GM19239 (cell line): ENCODE measurements around the gene ASPA.

ENCODE experiments used
- DNase-seq: peaks from one replicate; pipeline ENCODE4 v3.0.0; 2011; ENCODE audit warnings: low spot score; ENCODE audit not compliant: insufficient read length
- FAIRE-seq: peaks from 2 replicates; lab custom pipeline; 2011; peaks lifted over from hg19 to GRCh38; lab: Jason Lieb, UNC

ASPA gene

GRCh38 chr17:3532106-3532858 lies 56.5 kb downstream of the ASPA start:
- no peak for FAIRE-seq

GRCh38 chr17:3532859-3533142 lies 57.0 kb downstream of the ASPA start:
- DNase-seq (no peak), FAIRE-seq (no peak)

More at GRCh38 chr17:3532106-3532858, 56.5 kb downstream of the ASPA start:
- DNase-seq = no peak

- no peak for DNase-seq
- FAIRE-seq = no peak
Measured at GRCh38 chr17:3533752-3534151, 58.0 kb downstream of the ASPA start.

- FAIRE-seq (no peak), DNase-seq (no peak)
Measured at GRCh38 chr17:3534881-3535252, 59.1 kb downstream of the ASPA start.

- peak; percentile 11 for FAIRE-seq
- peak; percentile 79 for DNase-seq
Measured at GRCh38 chr17:3535253-3535995, 59.6 kb downstream of the ASPA start.

- FAIRE-seq = no peak
- no peak for DNase-seq
Measured at GRCh38 chr17:3536716-3537115, 60.9 kb downstream of the ASPA start.

- FAIRE-seq (no peak), DNase-seq (no peak)
Measured at GRCh38 chr17:3539881-3540540, 64.2 kb downstream of the ASPA start.

GRCh38 chr17:3542410-3543088 lies 66.8 kb downstream of the ASPA start:
- FAIRE-seq (no peak), DNase-seq (no peak)

- FAIRE-seq (no peak), DNase-seq (no peak)
Measured at GRCh38 chr17:3543453-3543852, 67.7 kb downstream of the ASPA start.

GRCh38 chr17:3544365-3544764 lies 68.6 kb downstream of the ASPA start:
- no peak for DNase-seq
- FAIRE-seq = no peak

- no peak for FAIRE-seq
Measured at GRCh38 chr17:3545151-3545550, 69.4 kb downstream of the ASPA start.

GRCh38 chr17:3546521-3546920 lies 70.7 kb downstream of the ASPA start:
- no peak for DNase-seq
- no peak for FAIRE-seq

More at GRCh38 chr17:3545151-3545550, 69.4 kb downstream of the ASPA start:
- no peak for DNase-seq

- FAIRE-seq (no peak), DNase-seq (no peak)
Measured at GRCh38 chr17:3546997-3547396, 71.2 kb downstream of the ASPA start.

- no peak for DNase-seq
Measured at GRCh38 chr17:3547628-3548027, 71.8 kb downstream of the ASPA start.

GRCh38 chr17:3549610-3550162 lies 73.9 kb downstream of the ASPA start:
- DNase-seq = no peak
- FAIRE-seq = no peak

More at GRCh38 chr17:3547628-3548027, 71.8 kb downstream of the ASPA start:
- no peak for FAIRE-seq

- FAIRE-seq = no peak
- DNase-seq = no peak
Measured at GRCh38 chr17:3551189-3551588, 75.4 kb downstream of the ASPA start.

- DNase-seq = no peak
- no peak for FAIRE-seq
Measured at GRCh38 chr17:3552916-3553315, 77.1 kb downstream of the ASPA start.
